Body of pancreas (tissue), 4 donors: ENCODE measurements around the gene TSR1.

Source experiments
- POLR2A ChIP-seq, 3 donors: fragments of 450-650 bp; IDR thresholded peaks; one replicate each; pipeline ENCODE4 v1.6.1; 2016; ENCODE audit warnings: antibody characterized with exemption in 3 of 3, mild to moderate bottlenecking in 2 of 3
- TF ChIP-seq, protein P1 (sequence below), 7 experiments: fragments of 450-650 bp in 4 of 7; fragments of 200-600 bp in 3 of 7; sonication (generic) in 3 of 7; IDR thresholded peaks; one replicate each; pipeline ENCODE4 v1.5.1; 2016 to 2019; ENCODE audit warnings: antibody characterized with exemption in 7 of 7

DNA sequence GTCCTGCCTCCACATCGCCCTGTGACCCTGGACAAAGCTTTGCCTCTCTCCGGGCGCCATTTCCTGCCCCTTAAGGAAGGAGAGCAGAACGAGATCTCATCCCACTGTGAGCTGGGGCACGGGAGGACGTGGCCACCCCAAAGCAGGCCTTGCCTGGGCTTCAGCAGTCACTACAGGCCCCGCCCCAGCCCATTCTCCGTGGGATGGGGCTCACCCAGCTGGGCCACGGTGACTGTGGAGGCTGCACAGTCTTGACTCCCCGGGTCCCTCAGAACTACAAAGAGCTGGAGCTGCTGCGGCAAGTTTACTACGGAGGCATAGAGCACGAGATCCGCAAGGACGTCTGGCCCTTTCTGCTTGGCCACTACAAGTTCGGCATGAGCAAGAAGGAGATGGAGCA lies 36.4 kb upstream of the TSR1 start:
- TF ChIP-seq, protein P1, sequence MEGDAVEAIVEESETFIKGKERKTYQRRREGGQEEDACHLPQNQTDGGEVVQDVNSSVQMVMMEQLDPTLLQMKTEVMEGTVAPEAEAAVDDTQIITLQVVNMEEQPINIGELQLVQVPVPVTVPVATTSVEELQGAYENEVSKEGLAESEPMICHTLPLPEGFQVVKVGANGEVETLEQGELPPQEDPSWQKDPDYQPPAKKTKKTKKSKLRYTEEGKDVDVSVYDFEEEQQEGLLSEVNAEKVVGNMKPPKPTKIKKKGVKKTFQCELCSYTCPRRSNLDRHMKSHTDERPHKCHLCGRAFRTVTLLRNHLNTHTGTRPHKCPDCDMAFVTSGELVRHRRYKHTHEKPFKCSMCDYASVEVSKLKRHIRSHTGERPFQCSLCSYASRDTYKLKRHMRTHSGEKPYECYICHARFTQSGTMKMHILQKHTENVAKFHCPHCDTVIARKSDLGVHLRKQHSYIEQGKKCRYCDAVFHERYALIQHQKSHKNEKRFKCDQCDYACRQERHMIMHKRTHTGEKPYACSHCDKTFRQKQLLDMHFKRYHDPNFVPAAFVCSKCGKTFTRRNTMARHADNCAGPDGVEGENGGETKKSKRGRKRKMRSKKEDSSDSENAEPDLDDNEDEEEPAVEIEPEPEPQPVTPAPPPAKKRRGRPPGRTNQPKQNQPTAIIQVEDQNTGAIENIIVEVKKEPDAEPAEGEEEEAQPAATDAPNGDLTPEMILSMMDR (IDR thresholded peaks at IDR 0.05), result no peak
- no peak for TF ChIP-seq POLR2A (IDR thresholded peaks at IDR 0.05)
